Glutamatergic neuron (in vitro differentiated cells): ENCODE measurements around the gene FGFR4. TPM values are rescaled to one million over a fixed set of nuclear protein-coding genes. Genes with fewer than 3 reads are reported as not detected.

Experiments
- DNase-seq: peaks from one replicate; pipeline ENCODE4 v3.0.0; 2022
- H3K27ac Mint-ChIP-seq: one replicate; pipeline ENCODE4 v1.8.0; 2020; ENCODE audit warnings: mild to moderate bottlenecking, mixed read lengths, inconsistent platforms; ENCODE audit not compliant: unreplicated experiment
- H3K27me3 Mint-ChIP-seq: one replicate; pipeline ENCODE4 v1.8.0; 2020; ENCODE audit warnings: mild to moderate bottlenecking, moderate library complexity, mixed read lengths, inconsistent platforms; ENCODE audit not compliant: unreplicated experiment
- H3K36me3 Mint-ChIP-seq: one replicate; pipeline ENCODE4 v1.8.0; 2020; ENCODE audit warnings: mild to moderate bottlenecking, mixed read lengths, inconsistent platforms; ENCODE audit not compliant: unreplicated experiment
- H3K4me1 Mint-ChIP-seq: one replicate; pipeline ENCODE4 v1.8.0; 2020; ENCODE audit warnings: mild to moderate bottlenecking, low read depth, mixed read lengths, inconsistent platforms; ENCODE audit not compliant: unreplicated experiment
- H3K4me3 Mint-ChIP-seq: one replicate; pipeline ENCODE4 v1.8.0; 2020; ENCODE audit warnings: mild to moderate bottlenecking, mixed read lengths, inconsistent platforms; ENCODE audit not compliant: unreplicated experiment
- H3K9me3 Mint-ChIP-seq: one replicate; pipeline ENCODE4 v1.8.0; 2020; ENCODE audit warnings: mild to moderate bottlenecking, moderate library complexity, mixed read lengths, inconsistent platforms; ENCODE audit not compliant: unreplicated experiment
- total RNA-seq: library from RNA; stranded (reverse); fragmentation: NEBNext Ultra II Directional; extraction: Animal tissue kit (Norgen Biotek cat#: 25700); gene quantifications from one replicate; pipeline ENCODE4 v1.2.1, GENCODE V29; 2021; ENCODE audit not compliant: unreplicated experiment
- TF ChIP-seq, protein P1 (sequence below): fragments of 200-600 bp; sonication (generic); IDR thresholded peaks from one replicate; pipeline ENCODE4 v1.5.0; 2021; ENCODE audit not compliant: partially characterized antibody, unreplicated experiment

Gene FGFR4
- total RNA-seq, 1 donor from 2014 or later = 5.2 TPM

DNA sequence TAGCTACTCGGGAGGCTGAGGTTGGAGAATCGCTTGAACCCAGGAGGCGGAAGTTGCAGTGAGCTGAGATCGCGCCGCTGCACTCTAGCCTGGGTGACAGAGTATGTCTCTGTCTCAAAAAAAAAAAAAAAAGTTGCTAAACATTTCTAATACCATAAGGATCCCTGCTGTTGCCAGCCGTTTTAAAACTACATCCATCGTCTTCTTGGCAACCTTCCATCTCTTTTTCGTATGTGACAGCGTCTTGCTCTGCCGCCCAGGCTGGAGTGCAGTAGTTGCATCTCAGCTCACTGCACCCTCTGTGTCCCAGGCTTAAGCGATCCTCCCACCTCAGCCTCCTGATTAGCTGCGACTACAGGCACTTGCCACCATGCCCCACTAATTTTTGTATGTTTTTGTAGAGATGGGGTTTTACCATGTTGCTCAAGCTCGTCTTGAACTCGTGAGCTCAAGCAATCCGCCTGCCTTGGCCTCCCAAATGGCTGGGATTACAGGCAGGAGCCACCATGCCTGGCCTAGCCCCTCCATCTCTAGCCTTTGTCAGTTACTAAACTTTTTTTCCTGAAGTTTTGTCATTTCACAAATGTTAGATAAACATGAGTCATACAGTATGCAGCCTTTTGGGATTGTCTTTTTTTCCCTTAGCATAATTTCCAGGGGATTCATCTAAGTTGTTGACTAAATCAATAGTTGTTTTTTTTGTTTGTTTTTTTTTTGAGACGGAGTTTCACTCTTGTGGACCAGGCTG is 60.4 kb downstream of the FGFR4 start:
- no peaks in the 10 kb centered on the region for H3K36me3 Mint-ChIP-seq
- peaks cover 2% of the 10 kb centered on the region for H3K27me3 Mint-ChIP-seq
- DNase-seq = no peak
- TF ChIP-seq, protein P1, sequence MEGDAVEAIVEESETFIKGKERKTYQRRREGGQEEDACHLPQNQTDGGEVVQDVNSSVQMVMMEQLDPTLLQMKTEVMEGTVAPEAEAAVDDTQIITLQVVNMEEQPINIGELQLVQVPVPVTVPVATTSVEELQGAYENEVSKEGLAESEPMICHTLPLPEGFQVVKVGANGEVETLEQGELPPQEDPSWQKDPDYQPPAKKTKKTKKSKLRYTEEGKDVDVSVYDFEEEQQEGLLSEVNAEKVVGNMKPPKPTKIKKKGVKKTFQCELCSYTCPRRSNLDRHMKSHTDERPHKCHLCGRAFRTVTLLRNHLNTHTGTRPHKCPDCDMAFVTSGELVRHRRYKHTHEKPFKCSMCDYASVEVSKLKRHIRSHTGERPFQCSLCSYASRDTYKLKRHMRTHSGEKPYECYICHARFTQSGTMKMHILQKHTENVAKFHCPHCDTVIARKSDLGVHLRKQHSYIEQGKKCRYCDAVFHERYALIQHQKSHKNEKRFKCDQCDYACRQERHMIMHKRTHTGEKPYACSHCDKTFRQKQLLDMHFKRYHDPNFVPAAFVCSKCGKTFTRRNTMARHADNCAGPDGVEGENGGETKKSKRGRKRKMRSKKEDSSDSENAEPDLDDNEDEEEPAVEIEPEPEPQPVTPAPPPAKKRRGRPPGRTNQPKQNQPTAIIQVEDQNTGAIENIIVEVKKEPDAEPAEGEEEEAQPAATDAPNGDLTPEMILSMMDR = no peak
- H3K27ac Mint-ChIP-seq = no peak overlapping the region
- no peak overlapping the region for H3K4me3 Mint-ChIP-seq
- H3K9me3 Mint-ChIP-seq = no peaks in the 10 kb centered on the region
- H3K4me1 Mint-ChIP-seq = no peaks in the 10 kb centered on the region

Other genes starting within 250 kb of the FGFR4 start
- not detected for gene HK3, start 187.6 kb upstream of the FGFR4 start, total RNA-seq
- gene UIMC1, start 80.1 kb upstream of the FGFR4 start, total RNA-seq = 38.5 TPM
- 18.2 TPM for gene ZNF346, start 64.2 kb upstream of the FGFR4 start, total RNA-seq
- gene NSD1, start 46.9 kb downstream of the FGFR4 start, total RNA-seq = 151 TPM
- gene RAB24, start 216.8 kb downstream of the FGFR4 start, total RNA-seq = 13.5 TPM
- 88.2 TPM for gene PRELID1, start 216.9 kb downstream of the FGFR4 start, total RNA-seq
- gene MXD3, start 225.0 kb downstream of the FGFR4 start, total RNA-seq = 17.3 TPM